Ecto neural progenitor cell (in vitro differentiated cells): ENCODE results near the gene WDR91.
"Not testable (repeated sequence)": the region's sequence is repeated elsewhere in the genome, so short reads cannot be mapped to it uniquely, and the experiment has no call there.

Experiments used
- DNase-seq: peaks from one replicate; pipeline ENCODE4 v3.0.0-alpha.2; 2018; ENCODE audit warnings: low spot score

The WDR91 gene

DNA sequence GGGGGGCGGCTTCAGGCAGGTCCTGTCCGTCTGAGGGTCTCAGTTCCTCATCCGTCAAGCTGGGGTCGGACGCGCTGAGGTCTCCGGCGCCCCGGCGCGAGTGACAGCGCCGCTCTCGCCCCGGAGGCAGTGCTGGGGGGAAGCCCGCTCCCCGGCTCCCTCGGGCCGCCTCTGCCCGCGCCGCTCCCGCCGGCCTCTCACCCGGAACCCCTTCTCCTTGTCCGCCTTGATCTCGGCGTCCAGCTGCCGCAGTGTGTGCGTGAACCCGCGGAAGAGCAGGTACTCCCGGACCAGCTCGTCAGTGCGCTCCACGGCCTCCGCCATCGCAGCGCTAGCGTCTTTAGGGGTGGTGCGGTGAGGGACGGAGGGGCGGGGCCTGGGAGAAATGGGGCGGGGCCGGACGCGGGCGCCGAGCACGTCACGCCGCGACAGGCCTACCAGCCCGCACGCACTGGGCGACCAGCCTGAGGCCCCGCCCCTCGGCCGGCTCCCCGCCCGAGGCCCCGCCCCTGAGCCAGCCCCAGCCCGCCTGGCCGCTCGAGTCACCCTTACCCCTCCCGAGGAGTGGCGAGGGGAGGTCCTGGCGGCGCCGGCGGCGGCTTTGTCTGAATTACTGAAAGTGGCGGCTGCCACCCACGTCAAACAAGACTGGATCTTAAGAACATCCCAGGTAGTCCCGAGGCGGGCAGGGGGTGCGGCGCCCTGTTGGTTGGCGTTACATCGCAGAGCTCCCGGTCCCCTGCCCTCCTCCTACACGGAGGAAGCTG lies at the start of gene WDR91:
TSS of gene WDR91 (minus strand) at position 348 of the 767 bp plus-strand sequence. CDS start at position 324, 24 bp downstream.
- DNase-seq = peak; percentile 99

GRCh38 chr7:135260470-135260869 lies 49.1 kb upstream of the WDR91 start:
- DNase-seq = no peak

GRCh38 chr7:135259702-135260101 lies 48.4 kb upstream of the WDR91 start:
- no peak for DNase-seq

- no peak for DNase-seq
Observed at GRCh38 chr7:135258585-135258984, 47.3 kb upstream of the WDR91 start.

GRCh38 chr7:135257790-135258189 lies 46.5 kb upstream of the WDR91 start:
- DNase-seq = no peak

GRCh38 chr7:135253851-135254771 lies 42.8 kb upstream of the WDR91 start:
- no peak for DNase-seq

DNA sequence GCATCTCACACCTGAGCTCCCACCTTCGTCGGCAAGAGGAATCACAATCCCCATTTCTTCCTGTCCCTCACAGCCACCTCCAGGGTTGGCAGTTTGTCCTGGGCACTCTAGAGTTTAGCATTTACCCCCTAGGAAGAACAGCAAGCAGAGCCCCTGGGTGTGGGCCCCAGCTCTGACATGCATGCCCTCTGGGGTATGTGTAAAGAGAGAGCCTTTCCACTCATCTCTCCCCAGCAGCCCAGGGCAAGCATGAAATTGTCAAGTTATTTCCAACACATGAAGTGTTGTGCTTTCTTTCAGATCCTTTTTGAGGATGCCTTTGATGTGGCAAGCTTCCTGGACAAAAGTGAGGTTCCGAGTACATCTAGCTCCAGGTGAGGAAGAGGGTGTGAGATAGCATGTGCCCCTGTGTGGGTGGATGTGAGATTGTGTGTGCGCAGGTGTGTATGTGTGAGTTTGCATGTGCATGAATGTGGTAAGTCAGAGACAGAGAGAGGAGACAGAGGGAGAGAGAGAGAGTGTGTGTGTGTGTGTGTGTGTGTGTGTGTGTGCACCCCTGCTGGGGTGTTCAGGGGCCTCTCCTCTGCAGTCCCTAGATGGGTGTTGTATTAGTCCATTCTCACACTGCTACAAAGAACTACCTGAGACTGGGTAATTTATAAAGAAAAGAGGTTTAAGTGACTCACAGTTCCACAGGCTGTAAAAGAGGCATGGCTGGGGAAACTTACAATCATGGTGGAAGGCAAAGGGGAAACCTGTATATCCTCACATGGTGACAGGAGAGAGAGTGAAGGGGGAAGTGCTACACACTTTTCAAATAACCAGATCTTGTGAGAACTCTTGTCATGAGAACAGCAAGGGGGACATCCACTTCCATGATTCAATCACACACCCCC lies 40.4 kb upstream of the WDR91 start:
- no peak for DNase-seq

DNA sequence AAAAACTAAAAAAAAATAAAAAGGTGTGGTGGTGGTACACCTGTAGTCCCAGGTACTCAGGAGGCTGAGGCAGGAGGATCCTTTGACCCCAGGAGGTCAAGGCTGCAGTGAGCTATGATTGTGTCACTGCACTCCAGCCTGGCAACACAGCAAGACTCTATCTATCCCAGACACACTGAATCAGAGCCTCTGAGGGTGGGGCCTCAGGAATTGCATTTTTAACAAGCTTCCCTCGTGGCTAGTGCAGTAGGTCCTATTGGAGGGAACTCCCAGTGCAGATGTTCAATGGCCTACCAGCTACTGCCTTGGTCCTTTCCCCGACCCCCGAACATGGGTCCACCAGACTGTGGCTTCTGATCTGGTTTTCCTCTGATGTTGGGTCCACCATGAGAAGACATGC lies 37.2 kb upstream of the WDR91 start:
- peak; percentile 17 for DNase-seq

DNA sequence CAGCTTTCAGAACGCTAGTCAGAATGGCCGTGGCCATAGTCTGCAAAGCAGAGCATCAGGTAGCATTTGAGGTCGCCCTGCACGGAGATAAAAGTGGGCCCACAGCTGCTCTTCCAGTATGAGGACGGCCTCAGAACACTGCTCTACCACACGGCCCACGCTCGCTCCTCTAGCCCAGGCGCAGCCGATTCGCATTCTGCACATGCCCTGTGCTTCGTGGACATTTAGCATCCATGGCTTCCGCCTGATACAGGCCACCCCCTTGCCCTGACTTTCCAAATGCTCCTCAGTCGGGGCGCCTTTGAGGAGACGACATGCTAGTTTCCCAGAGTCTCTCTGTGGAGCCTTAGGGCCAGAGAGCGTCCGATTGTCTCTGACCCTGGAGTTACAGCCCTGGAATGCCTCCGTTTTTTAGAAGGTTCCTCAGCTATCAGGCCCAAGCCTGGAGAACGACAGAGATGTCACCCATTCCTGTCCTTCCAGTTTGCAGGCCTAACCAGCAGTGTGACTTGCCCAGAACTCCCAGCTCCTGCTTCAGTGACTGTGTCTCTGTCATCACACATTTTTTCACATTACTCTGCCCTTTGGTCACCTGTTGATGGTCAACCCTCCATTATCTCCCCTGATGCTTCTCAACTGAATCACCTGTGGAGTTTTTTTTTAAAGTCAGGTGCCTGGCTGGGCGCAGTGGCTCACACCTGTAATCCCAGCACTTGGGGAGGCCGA lies 36.6 kb upstream of the WDR91 start:
- peak; percentile 24 for DNase-seq

- peak; percentile 24 for DNase-seq
Observed at GRCh38 chr7:135246191-135246825, 35.0 kb upstream of the WDR91 start.

- DNase-seq = peak; percentile 6
Observed at GRCh38 chr7:135245226-135246190, 34.2 kb upstream of the WDR91 start.

DNA sequence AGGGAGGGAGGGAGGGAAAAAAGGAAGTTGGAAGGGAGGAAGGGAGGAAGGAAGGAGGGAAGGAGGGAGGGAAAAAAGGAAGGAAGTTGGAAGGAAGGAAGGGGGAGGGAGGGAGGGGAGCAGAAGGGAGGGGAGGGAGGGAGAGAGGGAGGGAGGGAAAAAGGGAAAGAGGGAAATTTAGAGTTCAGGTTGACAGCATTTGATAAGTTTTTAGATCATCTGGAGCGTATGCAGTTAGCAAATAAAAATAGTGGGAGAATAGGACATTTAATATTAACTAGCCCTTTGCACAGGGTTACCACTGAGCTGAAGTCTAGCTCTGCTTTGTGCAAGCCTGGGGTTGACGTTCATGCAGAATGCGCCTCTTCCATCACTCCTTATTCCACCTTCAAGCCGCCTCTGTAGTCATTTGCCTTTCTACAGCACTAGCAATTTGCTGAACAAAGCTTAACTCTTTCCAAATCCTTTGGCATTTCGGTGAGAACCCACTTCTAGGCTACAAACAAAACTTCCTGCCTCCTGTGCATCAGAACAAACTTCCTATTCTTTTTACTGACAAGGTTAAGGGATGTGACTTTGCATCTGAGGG lies 30.9 kb upstream of the WDR91 start:
- DNase-seq = peak; percentile 5

GRCh38 chr7:135240441-135240840 lies 29.1 kb upstream of the WDR91 start:
- peak; percentile 31 for DNase-seq

GRCh38 chr7:135239263-135239662 lies 27.9 kb upstream of the WDR91 start:
- peak; percentile 14 for DNase-seq

- DNase-seq = peak; percentile 42
Observed at GRCh38 chr7:135238112-135238744, 26.9 kb upstream of the WDR91 start.

- DNase-seq = peak; percentile 20
Observed at GRCh38 chr7:135236727-135237126, 25.4 kb upstream of the WDR91 start.

- peak; percentile 7 for DNase-seq
Observed at GRCh38 chr7:135235841-135236240, 24.5 kb upstream of the WDR91 start.

GRCh38 chr7:135234727-135235126 lies 23.4 kb upstream of the WDR91 start:
- DNase-seq = peak; percentile 28

GRCh38 chr7:135234095-135234494 lies 22.8 kb upstream of the WDR91 start:
- DNase-seq = not testable (repeated sequence)
